Keratinocyte (primary cell): ENCODE results near the gene DOC2A.

ENCODE experiments used
- CTCF ChIP-seq, 3 experiments: IDR thresholded peaks in 1 of 3; conservative IDR thresholded peaks in 1 of 3; optimal IDR thresholded peaks in 1 of 3; 2 replicates in 2 of 3; 3 replicates in 1 of 3; pipeline versions ENCODE3 to v1.5.1; 2011; ENCODE audit warnings: low read length in 3 of 3, mild to moderate bottlenecking in 3 of 3, moderate library complexity in 2 of 3, control low read depth in 1 of 3, inconsistent platforms in 1 of 3; ENCODE audit not compliant: insufficient read depth in 2 of 3; ENCODE audit errors: extremely low read depth in 1 of 3
- EZH2 ChIP-seq: IDR thresholded peaks from one replicate; pipeline ENCODE4 v1.6.1; 2012; ENCODE audit warnings: inconsistent platforms, mild to moderate bottlenecking, low read length, moderate library complexity

- TF ChIP-seq CTCF (optimal IDR thresholded peaks at IDR 0.05 in 1 of 3, IDR thresholded peaks at IDR 0.05 in 1 of 3, conservative IDR thresholded peaks at IDR 0.05 in 1 of 3; ENCODE audit: extremely low read depth in 1 of 3, insufficient read depth in 2 of 3, low read length in 3 of 3) (no peak), EZH2 (peak; percentile 1)
Observed at GRCh38 chr16:30027588-30028437, 17.0 kb upstream of the DOC2A start.
